HG03025 (cell line): Measurements from ENCODE around the gene RTP5.
"Not testable (repeated sequence)": the region's sequence is repeated elsewhere in the genome, so short reads cannot be mapped to it uniquely, and the experiment has no call there.

Experiments used
- ATAC-seq: cut with Tn5 transposase; IDR thresholded peaks from one replicate; pipeline ENCODE4 v1.9.1; 2021; ENCODE audit warnings: mild to moderate bottlenecking, moderate library complexity; ENCODE audit not compliant: unreplicated experiment, low FRiP score

The RTP5 gene

GRCh38 chr2:241913703-241914102, 44.2 kb downstream of the RTP5 start:
- no peak for ATAC-seq

GRCh38 chr2:241914542-241914941, 45.0 kb downstream of the RTP5 start:
- ATAC-seq: no peak

- not testable (repeated sequence) for ATAC-seq
Observed at GRCh38 chr2:241921631-241922030, 52.1 kb downstream of the RTP5 start.

GRCh38 chr2:241922411-241922810, 52.9 kb downstream of the RTP5 start:
- no peak for ATAC-seq

GRCh38 chr2:241922816-241923601, 53.5 kb downstream of the RTP5 start:
- ATAC-seq: not testable (repeated sequence)
